Measurements from ENCODE around the gene UBA3. TPM values are rescaled to one million over a fixed set of nuclear protein-coding genes. Genes with fewer than 3 reads are reported as not detected.

UBA3 gene
- total and polyA plus RNA-seq, 10 of the 15 experiments (the other 5 are each of a cell fraction or from before 2014, with no cell fraction given), result 72.9 to 131 (median 102) TPM

- POLR2A ChIA-PET, result no interaction called here
- H3K4me2 ChIP-seq (ENCODE audit: control insufficient read depth, insufficient read depth), result no peak overlapping the region
- in situ Hi-C loops (cut with MboI), result loop anchor here (10.0 kb wide), 1 partner anchor 553 kb away; no protein-coding TSS in a partner anchor
These were observed 41.8 kb upstream of the UBA3 start for GRCh38 chr3:69121950-69122349.

More at GRCh38 chr3:69121950-69122349, 41.8 kb upstream of the UBA3 start:
- Histone ChIP-seq H2AFZ (ENCODE audit: control insufficient read depth, low read depth, low read length) (no peak overlapping the region), H3K9me3 (replicated peaks; ENCODE audit: control insufficient read depth, insufficient read depth, low read length) (no peaks in the 10 kb centered on the region), H3K36me3 (ENCODE audit: control insufficient read depth in 2 of 2, insufficient read depth in 2 of 2, low read length in 1 of 2) (no peaks in the 10 kb centered on the region), H3K4me3 (no peak overlapping the region), H3K79me2 (ENCODE audit: control insufficient read depth, insufficient read depth, low read length) (no peaks in the 10 kb centered on the region), H4K20me1 (ENCODE audit: control insufficient read depth, insufficient read depth) (no peaks in the 10 kb centered on the region), H3K9ac (ENCODE audit: control insufficient read depth, insufficient read depth, low read length) (no peak overlapping the region), H3K4me1 (ENCODE audit: control insufficient read depth, insufficient read depth, low read length) (no peaks in the 10 kb centered on the region), H3K27me3 (replicated peaks in 1 of 2; ENCODE audit: control insufficient read depth in 2 of 2, insufficient read depth in 2 of 2, low read length in 1 of 2) (peaks cover 0 to 3% of the 10 kb centered on the region in 2 experiments; a peak in 1 of 4 replicates), H3K27ac (ENCODE audit: control insufficient read depth, insufficient read depth) (no peak overlapping the region)
- DNase-seq (ENCODE audit: low read depth, low spot score) (no peak), ATAC-seq (no peak), FAIRE-seq (no peak)
- ChIA-PET RAD21 (ENCODE audit: unreplicated experiment) (interaction anchor here (0.7 to 4.4 kb wide), 18 partner anchors 15 to 548 kb away, joined by 3 to 67 read pairs (median 5); partner anchors contain the start of gene TMF1), SMC1A (ENCODE audit: uncharacterized antibody, unreplicated experiment) (interaction anchor here (0.6 to 4.3 kb wide), 30 partner anchors 8 to 1721 kb away, joined by 3 to 58 read pairs (median 5); no protein-coding TSS in a partner anchor), CTCF (interaction anchor here (0.6 to 6.8 kb wide), 33 partner anchors 9 to 550 kb away, joined by 3 to 117 read pairs (median 8); no protein-coding TSS in a partner anchor)
- TF ChIP-seq NR2C1 (IDR thresholded peaks at IDR 0.05) (no peak), PAX8 (IDR thresholded peaks at IDR 0.05) (no peak), ZNF592 (IDR thresholded peaks at IDR 0.05) (no peak), SMAD1 (IDR thresholded peaks at IDR 0.05; ENCODE audit: low read depth, partially characterized antibody) (no peak), USF1 (IDR thresholded peaks at IDR 0.05; ENCODE audit: borderline replicate concordance, extremely low read length, insufficient read depth, low read depth, low read length) (no peak), EZH2 (IDR thresholded peaks at IDR 0.05; ENCODE audit: borderline replicate concordance, control insufficient read depth, low read depth, low read length) (no peak)
- no TSS peak for BruUV-seq (replicated peaks)
- 25% methylated on average over 8 of the region's 8 CpGs for WGBS (ENCODE audit: insufficient coverage, insufficient replicate concordance, low lambda C conversion rate, missing lambda C conversion rate)
- intact Hi-C loops (cut with micrococcal nuclease; ENCODE audit: unreplicated experiment), result loop anchor here (1.0 to 10.0 kb wide), 4 partner anchors 184 to 823 kb away; no protein-coding TSS in a partner anchor
